HepG2 (cell line): Measurements from ENCODE around the gene SBNO1. TPM values are rescaled to one million over a fixed set of nuclear protein-coding genes. Genes with fewer than 3 reads are reported as not detected.

Experiments
- CREB1 ChIP-seq, 2 experiments: fragments of 450-650 bp in 1 of 2; IDR thresholded peaks; 2 replicates each; pipeline ENCODE4 v1.6.1; 2016 to 2017; ENCODE audit warnings: control low read depth in 1 of 2, mild to moderate bottlenecking in 1 of 2, missing compliant biosample characterization in 1 of 2, missing genetic modification characterization in 1 of 2
- ELF1 ChIP-seq: sonication (generic); formaldehyde crosslinking; IDR thresholded peaks from 2 replicates; pipeline ENCODE4 v1.4.0; 2020; ENCODE audit warnings: missing genetic modification reagents
- KDM5A ChIP-seq: fragments of 200-600 bp; sonication (generic); IDR thresholded peaks from 2 replicates; pipeline ENCODE4 v1.7.0; 2018; ENCODE audit warnings: antibody characterized with exemption, mild to moderate bottlenecking, low read length, borderline replicate concordance
- KDM5B ChIP-seq: sonication (generic); formaldehyde crosslinking; IDR thresholded peaks from 2 replicates; pipeline ENCODE4 v1.4.0; 2020; ENCODE audit warnings: missing genetic modification reagents, mild to moderate bottlenecking, borderline replicate concordance
- MXI1 ChIP-seq: IDR thresholded peaks from 3 replicates; pipeline ENCODE4 v1.6.1; 2012; ENCODE audit warnings: low read depth, low read length, inconsistent platforms, borderline replicate concordance
- NFYC ChIP-seq: IDR thresholded peaks from 2 replicates; pipeline ENCODE4 v1.6.1; 2016; ENCODE audit warnings: missing genetic modification reagents, missing compliant biosample characterization
- SMARCC2 ChIP-seq: fragments of 450-650 bp; IDR thresholded peaks from 2 replicates; pipeline ENCODE4 v1.6.1; 2017; ENCODE audit warnings: antibody characterized with exemption, mild to moderate bottlenecking
- SRSF9 ChIP-seq: fragments of 200-400 bp; formaldehyde crosslinking; IDR thresholded peaks from 2 replicates; pipeline ENCODE4 v1.6.1; 2018; ENCODE audit warnings: borderline replicate concordance, mild to moderate bottlenecking, low read depth, low read length; ENCODE audit not compliant: insufficient read depth, poor library complexity, severe bottlenecking
- TEAD2 ChIP-seq: sonication (generic); formaldehyde crosslinking; IDR thresholded peaks from 2 replicates; pipeline ENCODE4 v1.9.0; 2021; ENCODE audit warnings: missing genetic modification reagents
- TMF1 ChIP-seq: sonication (generic); formaldehyde crosslinking; IDR thresholded peaks from 2 replicates; pipeline ENCODE4 v1.8.1; 2022; ENCODE audit warnings: low read depth, missing genetic modification reagents
- ZBTB21 ChIP-seq: sonication (generic); formaldehyde crosslinking; IDR thresholded peaks from 2 replicates; pipeline ENCODE4 v1.4.0; 2020; ENCODE audit warnings: missing genetic modification reagents
- ZNF230 ChIP-seq: sonication (generic); formaldehyde crosslinking; IDR thresholded peaks from 2 replicates; pipeline ENCODE4 v1.4.0; 2020; ENCODE audit warnings: mild to moderate bottlenecking, missing genetic modification reagents
- ZNF251 ChIP-seq: sonication (generic); formaldehyde crosslinking; IDR thresholded peaks from 2 replicates; pipeline ENCODE4 v1.9.0; 2021; ENCODE audit warnings: mild to moderate bottlenecking, missing genetic modification reagents
- ZNF431 ChIP-seq: sonication (generic); formaldehyde crosslinking; IDR thresholded peaks from 2 replicates; pipeline ENCODE4 v1.9.0; 2022; ENCODE audit warnings: missing genetic modification reagents, low read depth, mild to moderate bottlenecking, borderline replicate concordance
- ZNF879 ChIP-seq: sonication (generic); formaldehyde crosslinking; IDR thresholded peaks from 2 replicates; pipeline ENCODE4 v1.8.1; 2023; ENCODE audit warnings: missing genetic modification reagents
- polyA plus RNA-seq, 8 experiments: library from polyadenylated mRNA; depleted of rRNA in 3 of 8; stranded (reverse) in 7 of 8; unstranded in 1 of 8; fragments of >200 nt; fragmentation: Illumina TruSeq in 4 of 8; extraction: Trizol in 4 of 8; gene quantifications; 2 replicates each; pipeline versions ENCODE4 v1.2.1 to v1.2.3, GENCODE V29; 2011 to 2016; ENCODE audit warnings: low read depth in 4 of 8, missing spikeins in 1 of 8, mixed read lengths in 1 of 8; ENCODE audit not compliant: insufficient read depth in 1 of 8
- total RNA-seq, 5 experiments: library from RNA; depleted of rRNA; stranded (reverse); fragments of >200 nt; fragmentation: Illumina TruSeq; extraction: Trizol; gene quantifications; 2 replicates each; pipeline ENCODE4 v1.2.3, GENCODE V29; 2016; ENCODE audit warnings: low read depth in 1 of 5
- TF ChIP-seq, protein P1 (sequence below), 2 experiments: sonication (generic) in 1 of 2; formaldehyde crosslinking in 1 of 2; IDR thresholded peaks; 2 replicates each; pipeline versions ENCODE4 v1.5.1 to v1.6.1; 2011 to 2020; ENCODE audit warnings: borderline replicate concordance in 1 of 2, low read depth in 1 of 2, low read length in 1 of 2, mild to moderate bottlenecking in 1 of 2, missing genetic modification reagents in 1 of 2, moderate library complexity in 1 of 2
- TF ChIP-seq, protein P2 (sequence below): sonication (generic); formaldehyde crosslinking; IDR thresholded peaks from 2 replicates; pipeline ENCODE4 v1.4.0; 2020; ENCODE audit warnings: missing genetic modification reagents
- TF ChIP-seq, protein P3 (sequence below): sonication (generic); formaldehyde crosslinking; IDR thresholded peaks from 2 replicates; pipeline ENCODE4 v1.4.0; 2020; ENCODE audit warnings: mild to moderate bottlenecking, low read depth, missing genetic modification reagents
- TF ChIP-seq, protein P4 (sequence below): sonication (generic); formaldehyde crosslinking; conservative IDR thresholded peaks from 2 replicates; pipeline ENCODE4 v1.4.0; 2020; ENCODE audit warnings: missing genetic modification reagents
- TF ChIP-seq, protein P5 (sequence below): sonication (generic); formaldehyde crosslinking; IDR thresholded peaks from 2 replicates; pipeline ENCODE4 v1.4.0; 2020; ENCODE audit warnings: mild to moderate bottlenecking, missing genetic modification reagents
- TF ChIP-seq, protein P6 (sequence below): sonication (generic); formaldehyde crosslinking; conservative IDR thresholded peaks from 2 replicates; pipeline ENCODE4 v1.8.0; 2022; ENCODE audit warnings: low read depth, missing genetic modification reagents

The SBNO1 gene
- total and polyA plus RNA-seq, 2 of the 13 experiments (the other 11 are each of a cell fraction or from before 2014, with no cell fraction given), result 10.9 to 40.2 TPM

DNA sequence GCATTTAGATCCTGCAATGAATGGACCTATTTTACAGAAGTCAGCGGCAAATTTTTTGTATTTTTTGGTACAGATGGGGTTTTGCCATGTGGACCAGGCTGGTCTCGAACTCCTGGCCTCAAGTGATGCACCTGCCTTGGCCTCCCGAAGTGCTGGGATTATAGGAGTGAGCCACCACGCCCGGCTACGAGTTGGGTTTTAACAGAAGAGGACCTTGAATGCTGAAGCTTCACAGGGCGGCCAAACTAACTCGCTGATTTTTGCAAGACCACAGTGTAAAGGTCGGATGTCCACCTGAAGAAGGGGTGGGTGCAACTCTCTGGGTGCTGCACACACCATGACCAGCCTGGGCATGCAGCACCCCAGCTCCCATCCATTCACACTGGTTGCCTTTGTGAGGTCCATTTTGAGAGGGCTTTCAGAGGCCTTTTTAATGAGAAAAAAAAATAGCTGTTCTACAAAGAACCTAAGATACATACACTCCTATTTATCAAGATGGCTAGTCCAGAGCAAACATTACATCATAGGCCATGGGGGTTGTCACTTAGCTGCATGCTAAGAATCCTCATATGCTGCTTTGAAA lies 71.4 kb downstream of the SBNO1 start (continued):
- TF ChIP-seq, protein P1, sequence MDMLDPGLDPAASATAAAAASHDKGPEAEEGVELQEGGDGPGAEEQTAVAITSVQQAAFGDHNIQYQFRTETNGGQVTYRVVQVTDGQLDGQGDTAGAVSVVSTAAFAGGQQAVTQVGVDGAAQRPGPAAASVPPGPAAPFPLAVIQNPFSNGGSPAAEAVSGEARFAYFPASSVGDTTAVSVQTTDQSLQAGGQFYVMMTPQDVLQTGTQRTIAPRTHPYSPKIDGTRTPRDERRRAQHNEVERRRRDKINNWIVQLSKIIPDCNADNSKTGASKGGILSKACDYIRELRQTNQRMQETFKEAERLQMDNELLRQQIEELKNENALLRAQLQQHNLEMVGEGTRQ (IDR thresholded peaks at IDR 0.05; ENCODE audit: low read depth, low read length), result no peak
- TF ChIP-seq, protein P1 (CRISPR knock-in tag; IDR thresholded peaks at IDR 0.05; ENCODE audit: borderline replicate concordance), result no peak
- TF ChIP-seq, protein P2, sequence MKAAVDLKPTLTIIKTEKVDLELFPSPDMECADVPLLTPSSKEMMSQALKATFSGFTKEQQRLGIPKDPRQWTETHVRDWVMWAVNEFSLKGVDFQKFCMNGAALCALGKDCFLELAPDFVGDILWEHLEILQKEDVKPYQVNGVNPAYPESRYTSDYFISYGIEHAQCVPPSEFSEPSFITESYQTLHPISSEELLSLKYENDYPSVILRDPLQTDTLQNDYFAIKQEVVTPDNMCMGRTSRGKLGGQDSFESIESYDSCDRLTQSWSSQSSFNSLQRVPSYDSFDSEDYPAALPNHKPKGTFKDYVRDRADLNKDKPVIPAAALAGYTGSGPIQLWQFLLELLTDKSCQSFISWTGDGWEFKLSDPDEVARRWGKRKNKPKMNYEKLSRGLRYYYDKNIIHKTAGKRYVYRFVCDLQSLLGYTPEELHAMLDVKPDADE, result no peak
- no peak for TF ChIP-seq SMARCC2
- no peak for TF ChIP-seq TEAD2 (CRISPR knock-in tag)
- TF ChIP-seq, protein P3, sequence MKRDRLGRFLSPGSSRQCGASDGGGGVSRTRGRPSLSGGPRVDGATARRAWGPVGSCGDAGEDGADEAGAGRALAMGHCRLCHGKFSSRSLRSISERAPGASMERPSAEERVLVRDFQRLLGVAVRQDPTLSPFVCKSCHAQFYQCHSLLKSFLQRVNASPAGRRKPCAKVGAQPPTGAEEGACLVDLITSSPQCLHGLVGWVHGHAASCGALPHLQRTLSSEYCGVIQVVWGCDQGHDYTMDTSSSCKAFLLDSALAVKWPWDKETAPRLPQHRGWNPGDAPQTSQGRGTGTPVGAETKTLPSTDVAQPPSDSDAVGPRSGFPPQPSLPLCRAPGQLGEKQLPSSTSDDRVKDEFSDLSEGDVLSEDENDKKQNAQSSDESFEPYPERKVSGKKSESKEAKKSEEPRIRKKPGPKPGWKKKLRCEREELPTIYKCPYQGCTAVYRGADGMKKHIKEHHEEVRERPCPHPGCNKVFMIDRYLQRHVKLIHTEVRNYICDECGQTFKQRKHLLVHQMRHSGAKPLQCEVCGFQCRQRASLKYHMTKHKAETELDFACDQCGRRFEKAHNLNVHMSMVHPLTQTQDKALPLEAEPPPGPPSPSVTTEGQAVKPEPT, result 0 out of 2 replicates have a peak, but pooled peaks have one; percentile 43
- TF ChIP-seq, protein P4, sequence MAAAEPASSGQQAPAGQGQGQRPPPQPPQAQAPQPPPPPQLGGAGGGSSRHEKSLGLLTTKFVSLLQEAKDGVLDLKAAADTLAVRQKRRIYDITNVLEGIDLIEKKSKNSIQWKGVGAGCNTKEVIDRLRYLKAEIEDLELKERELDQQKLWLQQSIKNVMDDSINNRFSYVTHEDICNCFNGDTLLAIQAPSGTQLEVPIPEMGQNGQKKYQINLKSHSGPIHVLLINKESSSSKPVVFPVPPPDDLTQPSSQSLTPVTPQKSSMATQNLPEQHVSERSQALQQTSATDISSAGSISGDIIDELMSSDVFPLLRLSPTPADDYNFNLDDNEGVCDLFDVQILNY (CRISPR knock-in tag), result no peak
- TF ChIP-seq, protein P5, sequence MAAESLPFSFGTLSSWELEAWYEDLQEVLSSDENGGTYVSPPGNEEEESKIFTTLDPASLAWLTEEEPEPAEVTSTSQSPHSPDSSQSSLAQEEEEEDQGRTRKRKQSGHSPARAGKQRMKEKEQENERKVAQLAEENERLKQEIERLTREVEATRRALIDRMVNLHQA (CRISPR knock-in tag), result no peak
- no peak; the same call in 1 of the 2 replicates for TF ChIP-seq ZNF431 (CRISPR knock-in tag)
- no peak for TF ChIP-seq ZNF879
- 0 out of 2 replicates have a peak, but pooled peaks have one; percentile 38 for TF ChIP-seq ZNF230
- no peak for TF ChIP-seq SRSF9
- TF ChIP-seq TMF1, result no peak
- no peak for TF ChIP-seq CREB1 (IDR thresholded peaks at IDR 0.05)
- no peak for TF ChIP-seq CREB1 (CRISPR knock-in tag; IDR thresholded peaks at IDR 0.05)
- no peak for TF ChIP-seq ELF1 (CRISPR knock-in tag)
- TF ChIP-seq KDM5B (CRISPR knock-in tag), result no peak
- TF ChIP-seq, protein P6, sequence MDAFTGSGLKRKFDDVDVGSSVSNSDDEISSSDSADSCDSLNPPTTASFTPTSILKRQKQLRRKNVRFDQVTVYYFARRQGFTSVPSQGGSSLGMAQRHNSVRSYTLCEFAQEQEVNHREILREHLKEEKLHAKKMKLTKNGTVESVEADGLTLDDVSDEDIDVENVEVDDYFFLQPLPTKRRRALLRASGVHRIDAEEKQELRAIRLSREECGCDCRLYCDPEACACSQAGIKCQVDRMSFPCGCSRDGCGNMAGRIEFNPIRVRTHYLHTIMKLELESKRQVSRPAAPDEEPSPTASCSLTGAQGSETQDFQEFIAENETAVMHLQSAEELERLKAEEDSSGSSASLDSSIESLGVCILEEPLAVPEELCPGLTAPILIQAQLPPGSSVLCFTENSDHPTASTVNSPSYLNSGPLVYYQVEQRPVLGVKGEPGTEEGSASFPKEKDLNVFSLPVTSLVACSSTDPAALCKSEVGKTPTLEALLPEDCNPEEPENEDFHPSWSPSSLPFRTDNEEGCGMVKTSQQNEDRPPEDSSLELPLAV (CRISPR knock-in tag), result no peak
- no peak for TF ChIP-seq ZNF251 (CRISPR knock-in tag)
- no peak for TF ChIP-seq KDM5A
- TF ChIP-seq MXI1, result no peak
- TF ChIP-seq ZBTB21 (CRISPR knock-in tag), result no peak
- no peak for TF ChIP-seq NFYC (CRISPR knock-in tag)
